ENCODE measurements around the gene DPP9.

Gene DPP9

DNA sequence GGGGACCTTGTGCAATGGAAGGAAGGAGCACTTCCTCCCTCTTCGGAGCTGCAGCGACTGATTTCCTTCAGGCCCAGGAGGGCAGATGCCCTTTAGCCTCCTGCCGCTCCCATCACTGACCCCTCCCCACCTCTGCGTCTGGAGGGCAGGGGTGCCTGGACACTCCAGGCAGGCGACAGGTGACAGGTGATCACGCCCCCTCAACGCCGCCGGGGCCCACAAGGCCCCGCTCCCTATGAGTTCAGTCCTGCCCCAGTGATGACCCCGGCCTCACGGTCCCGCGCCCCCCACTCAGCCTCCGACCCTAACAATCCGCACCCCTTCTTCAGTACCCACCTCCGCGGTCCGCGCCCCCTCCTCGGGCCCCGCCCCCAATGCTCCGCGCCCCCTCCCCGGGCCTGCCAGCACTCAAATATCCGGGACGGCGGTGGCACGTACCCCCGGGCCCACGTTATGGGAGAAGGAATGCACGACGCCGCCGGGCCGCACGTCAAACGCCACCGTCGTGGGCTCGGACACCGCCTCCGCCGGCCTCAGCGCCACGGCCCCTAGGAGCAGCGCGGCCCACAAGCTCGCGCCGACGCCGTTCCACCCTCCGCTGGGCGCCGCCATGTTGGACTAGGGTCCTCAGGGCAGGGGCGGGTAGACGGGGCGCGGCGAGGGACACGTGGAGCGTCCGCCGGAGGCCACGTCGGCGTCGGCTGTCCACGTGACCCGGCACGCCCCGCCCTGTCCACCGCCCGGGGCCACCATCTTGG, 53.7 kb downstream of the DPP9 start, which contains the start of gene MYDGF:
MYDGF (minus strand) TSS at position 620 of the 758 bp plus-strand sequence; CDS start at position 612, 8 bp downstream.
- TF ChIP-seq, protein P1, sequence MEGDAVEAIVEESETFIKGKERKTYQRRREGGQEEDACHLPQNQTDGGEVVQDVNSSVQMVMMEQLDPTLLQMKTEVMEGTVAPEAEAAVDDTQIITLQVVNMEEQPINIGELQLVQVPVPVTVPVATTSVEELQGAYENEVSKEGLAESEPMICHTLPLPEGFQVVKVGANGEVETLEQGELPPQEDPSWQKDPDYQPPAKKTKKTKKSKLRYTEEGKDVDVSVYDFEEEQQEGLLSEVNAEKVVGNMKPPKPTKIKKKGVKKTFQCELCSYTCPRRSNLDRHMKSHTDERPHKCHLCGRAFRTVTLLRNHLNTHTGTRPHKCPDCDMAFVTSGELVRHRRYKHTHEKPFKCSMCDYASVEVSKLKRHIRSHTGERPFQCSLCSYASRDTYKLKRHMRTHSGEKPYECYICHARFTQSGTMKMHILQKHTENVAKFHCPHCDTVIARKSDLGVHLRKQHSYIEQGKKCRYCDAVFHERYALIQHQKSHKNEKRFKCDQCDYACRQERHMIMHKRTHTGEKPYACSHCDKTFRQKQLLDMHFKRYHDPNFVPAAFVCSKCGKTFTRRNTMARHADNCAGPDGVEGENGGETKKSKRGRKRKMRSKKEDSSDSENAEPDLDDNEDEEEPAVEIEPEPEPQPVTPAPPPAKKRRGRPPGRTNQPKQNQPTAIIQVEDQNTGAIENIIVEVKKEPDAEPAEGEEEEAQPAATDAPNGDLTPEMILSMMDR (IDR thresholded peaks at IDR 0.05; ENCODE audit: extremely low read depth, missing control alignments): no peak
- peak; percentile 100 for DNase-seq (ENCODE audit: low spot score)

DNA sequence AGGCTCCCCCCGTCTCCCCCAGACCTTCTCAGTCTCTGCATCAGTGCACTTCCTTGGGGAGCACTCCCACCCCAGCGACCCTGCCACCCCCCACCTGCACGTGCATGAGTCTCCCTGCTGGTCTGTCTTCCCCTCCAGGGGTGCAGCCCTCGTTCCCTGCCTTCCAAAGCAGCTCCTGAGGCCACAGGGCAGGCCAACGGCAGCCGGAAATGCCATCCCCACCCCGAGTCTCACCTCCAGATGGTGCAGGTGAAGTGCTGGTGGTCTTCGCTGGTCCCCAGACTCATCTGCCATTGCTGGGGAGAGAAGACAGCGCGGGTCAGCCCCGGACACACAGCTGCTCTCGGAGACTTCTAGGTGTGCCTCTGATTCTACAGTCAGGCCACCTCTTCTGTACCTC, 59.0 kb downstream of the DPP9 start:
- no peak for DNase-seq (ENCODE audit: low spot score)
- TF ChIP-seq, protein P1 (IDR thresholded peaks at IDR 0.05; ENCODE audit: extremely low read depth, missing control alignments): no peak

DNA sequence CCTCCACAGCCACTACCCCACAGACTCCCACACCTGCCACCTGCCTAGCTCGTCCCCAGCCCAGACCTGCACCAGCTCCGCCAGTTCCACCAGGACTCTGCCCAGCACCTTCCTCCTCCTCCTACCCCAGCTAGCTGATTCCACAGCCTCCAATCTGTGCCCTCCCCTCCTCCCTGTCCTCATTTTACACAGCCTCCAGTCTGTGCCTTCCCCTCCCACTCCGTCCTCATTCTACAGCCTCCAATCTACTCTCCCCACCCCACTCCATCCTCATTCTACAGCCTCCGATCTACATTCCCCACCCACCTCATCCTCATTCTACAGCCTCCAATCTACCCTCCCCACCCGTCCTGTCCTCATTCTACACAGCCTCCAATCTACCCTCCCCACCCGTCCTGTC, 60.8 kb downstream of the DPP9 start:
- TF ChIP-seq, protein P1 (IDR thresholded peaks at IDR 0.05; ENCODE audit: extremely low read depth, missing control alignments): no peak
- no peak for DNase-seq (ENCODE audit: low spot score)

DNA sequence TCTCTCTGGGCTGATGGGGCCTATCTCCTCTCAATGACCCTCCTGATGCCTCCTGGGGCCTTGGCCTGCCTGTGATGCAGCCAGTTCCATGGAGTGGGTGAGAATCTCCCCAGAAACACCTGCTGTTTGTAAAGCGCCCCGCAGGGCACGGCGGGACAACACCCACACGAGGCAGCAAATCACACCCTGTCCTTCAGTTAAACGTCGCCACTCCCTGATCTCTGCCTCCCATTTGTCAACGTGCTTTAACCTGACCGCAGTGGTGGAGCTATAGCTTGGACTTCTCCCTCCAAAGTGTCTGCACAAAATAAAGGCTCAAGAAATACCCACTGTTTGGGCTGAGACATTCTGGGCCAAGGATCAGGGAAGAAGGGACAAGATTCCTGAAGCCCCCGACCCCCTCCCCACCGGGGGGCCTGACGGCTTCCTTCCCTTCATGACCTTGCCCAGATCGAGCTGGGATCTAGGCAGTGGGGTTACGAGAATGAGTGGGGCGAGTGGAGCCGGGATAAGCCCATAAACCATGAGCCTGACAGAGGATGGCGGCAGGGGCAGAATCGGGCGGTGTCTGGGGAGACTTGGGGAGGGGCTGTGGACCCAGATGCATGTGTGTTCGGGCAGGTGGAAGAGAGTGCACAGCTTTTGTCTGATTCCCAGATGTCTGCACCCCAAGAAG, 61.5 kb downstream of the DPP9 start:
- DNase-seq (ENCODE audit: low spot score): no peak
- TF ChIP-seq, protein P1 (IDR thresholded peaks at IDR 0.05; ENCODE audit: extremely low read depth, missing control alignments): no peak

DNA sequence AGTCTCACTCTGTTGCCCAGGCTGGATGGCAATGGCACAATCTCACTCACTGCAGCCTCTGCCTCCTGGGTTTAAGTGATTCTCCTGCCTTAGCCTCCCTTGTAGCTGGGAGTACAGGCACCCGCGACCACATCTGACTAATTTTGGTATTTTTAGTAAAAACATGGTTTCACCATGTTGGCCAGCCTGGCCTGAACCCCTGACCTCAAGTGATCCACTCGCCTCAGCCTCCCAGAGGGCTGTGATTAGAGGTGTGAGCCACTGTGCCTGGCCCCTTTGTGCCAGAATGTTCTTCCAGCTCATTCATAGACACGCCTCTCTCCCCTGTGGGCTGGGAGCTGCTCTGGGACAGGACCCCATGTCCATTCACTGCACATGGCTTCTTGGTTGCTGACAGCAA, 62.6 kb downstream of the DPP9 start:
- TF ChIP-seq, protein P1 (IDR thresholded peaks at IDR 0.05; ENCODE audit: extremely low read depth, missing control alignments): no peak
- no peak for DNase-seq (ENCODE audit: low spot score)

DNA sequence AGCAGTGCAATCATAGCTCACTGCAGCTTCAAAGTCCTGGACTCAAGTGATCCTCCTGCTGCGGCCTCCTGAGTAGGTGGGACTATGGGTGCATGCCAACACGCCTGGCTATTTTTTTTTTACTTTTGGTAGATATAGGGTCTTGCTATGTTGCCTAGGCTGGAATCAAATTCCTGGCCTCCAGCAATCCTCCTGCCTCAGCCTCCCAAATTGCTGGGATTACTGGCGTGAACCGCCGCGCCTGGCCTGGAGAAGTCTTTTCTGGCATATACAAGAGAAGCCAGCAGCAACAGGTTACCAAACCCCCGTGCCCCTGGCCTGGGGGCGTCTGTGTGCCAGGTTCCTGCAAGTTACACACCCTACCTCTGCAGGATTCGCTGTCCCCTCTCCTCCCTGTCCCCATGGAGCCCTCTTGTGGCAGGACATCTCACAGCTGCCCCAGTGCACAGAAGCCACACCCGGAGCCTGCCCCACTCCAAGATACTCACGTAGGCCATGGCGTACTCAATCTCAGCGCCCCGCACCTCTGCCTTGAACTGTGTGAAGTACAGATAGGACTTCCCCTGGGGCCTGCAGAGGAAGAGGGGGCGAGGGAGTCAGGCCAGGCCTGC, 63.4 kb downstream of the DPP9 start:
- TF ChIP-seq, protein P1 (IDR thresholded peaks at IDR 0.05; ENCODE audit: extremely low read depth, missing control alignments): peak; percentile 16
- DNase-seq (ENCODE audit: low spot score): no peak

DNA sequence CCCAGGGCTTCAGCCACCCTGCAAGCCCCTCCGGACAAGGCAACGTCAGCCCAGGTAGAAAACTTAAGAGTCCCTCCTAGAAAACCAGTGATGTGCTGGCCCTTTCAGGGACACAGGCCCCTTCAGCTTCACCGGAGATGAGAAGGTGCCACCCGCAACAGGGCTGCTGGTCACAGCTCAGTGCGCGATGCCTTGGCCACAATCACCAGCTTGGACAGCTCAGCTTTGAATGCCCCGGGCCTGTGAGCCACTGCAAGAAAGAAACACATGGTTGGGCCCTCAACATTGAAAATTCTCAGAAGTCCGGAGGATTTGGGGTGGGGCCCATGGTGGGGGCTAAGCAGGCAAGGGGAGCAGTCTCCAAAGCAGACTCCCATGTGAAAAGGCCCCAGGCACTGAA, 65.8 kb downstream of the DPP9 start:
- TF ChIP-seq, protein P1 (IDR thresholded peaks at IDR 0.05; ENCODE audit: extremely low read depth, missing control alignments): no peak
- DNase-seq (ENCODE audit: low spot score): no peak

Measured in GM20000 (cell line).